Coronary artery (tissue), 2 donors: Measurements from ENCODE around the gene MRPS26.
"Not testable (repeated sequence)": the region's sequence is repeated elsewhere in the genome, so short reads cannot be mapped to it uniquely, and the experiment has no call there.

Experiments
- DNase-seq: peaks from one replicate; pipeline ENCODE4 v3.0.0-alpha.2; 2017; ENCODE audit warnings: low spot score
- H3K27ac ChIP-seq, 2 donors: fragments of 200-600 bp; sonication (generic); one replicate each; pipeline ENCODE4 v1.5.1; 2016 to 2019
- H3K4me3 ChIP-seq: fragments of 200-600 bp; sonication (generic); 2 replicates; pipeline ENCODE4 v1.5.1; 2016; ENCODE audit warnings: mild to moderate bottlenecking, moderate library complexity
- TF ChIP-seq, protein P1 (sequence below): fragments of 200-600 bp; sonication (generic); IDR thresholded peaks from one replicate; pipeline ENCODE4 v1.5.1; 2019; ENCODE audit warnings: antibody characterized with exemption

The MRPS26 gene

DNA sequence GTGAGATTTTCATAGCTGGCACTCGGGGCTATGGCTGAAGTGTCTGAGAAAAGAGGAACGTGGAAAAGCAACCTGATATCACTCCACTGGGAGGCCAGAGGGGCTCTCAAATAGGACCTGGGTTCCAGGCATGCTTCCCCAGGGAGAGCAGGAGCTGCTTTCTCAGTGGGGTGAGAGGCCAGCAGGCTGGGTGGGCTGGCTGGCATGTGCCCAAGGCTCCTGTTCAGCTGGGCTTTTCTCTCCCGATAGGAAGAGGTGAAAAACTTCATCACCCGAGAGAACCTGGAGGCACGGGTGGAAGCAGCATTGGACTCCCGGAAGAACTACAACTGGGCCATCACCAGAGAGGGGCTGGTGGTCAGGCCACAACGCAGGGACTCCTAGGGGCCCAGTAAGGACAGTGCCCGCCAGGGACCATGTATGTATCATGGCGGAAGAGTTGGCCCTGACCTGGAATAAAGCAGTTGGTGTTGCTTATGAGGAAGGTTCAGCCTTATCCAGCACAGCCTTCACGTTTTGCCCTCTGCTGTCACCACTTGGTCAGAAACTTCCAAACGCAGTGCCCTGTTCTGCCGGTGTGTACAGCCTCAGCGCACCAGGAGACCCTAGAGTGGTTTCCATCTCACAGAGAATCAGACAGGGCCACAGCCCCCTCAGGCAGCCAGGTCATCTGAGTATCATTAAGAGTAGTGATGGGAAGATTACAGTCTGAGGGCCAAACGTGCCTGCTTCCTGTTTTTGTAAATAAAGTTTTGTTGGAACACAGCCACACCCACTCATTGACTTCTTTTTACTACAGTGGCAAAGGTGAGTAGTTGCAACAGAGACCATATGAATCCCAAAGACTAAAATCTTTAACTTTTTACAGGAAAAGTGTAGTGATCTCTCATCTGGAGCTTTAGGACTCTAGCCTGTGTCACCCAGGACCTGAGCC, 1.9 kb downstream of the MRPS26 start:
- Histone ChIP-seq H3K4me3 (peak overlapping the region; percentile 95), H3K27ac (no peak overlapping the region)
- no peak for DNase-seq
- TF ChIP-seq, protein P1, sequence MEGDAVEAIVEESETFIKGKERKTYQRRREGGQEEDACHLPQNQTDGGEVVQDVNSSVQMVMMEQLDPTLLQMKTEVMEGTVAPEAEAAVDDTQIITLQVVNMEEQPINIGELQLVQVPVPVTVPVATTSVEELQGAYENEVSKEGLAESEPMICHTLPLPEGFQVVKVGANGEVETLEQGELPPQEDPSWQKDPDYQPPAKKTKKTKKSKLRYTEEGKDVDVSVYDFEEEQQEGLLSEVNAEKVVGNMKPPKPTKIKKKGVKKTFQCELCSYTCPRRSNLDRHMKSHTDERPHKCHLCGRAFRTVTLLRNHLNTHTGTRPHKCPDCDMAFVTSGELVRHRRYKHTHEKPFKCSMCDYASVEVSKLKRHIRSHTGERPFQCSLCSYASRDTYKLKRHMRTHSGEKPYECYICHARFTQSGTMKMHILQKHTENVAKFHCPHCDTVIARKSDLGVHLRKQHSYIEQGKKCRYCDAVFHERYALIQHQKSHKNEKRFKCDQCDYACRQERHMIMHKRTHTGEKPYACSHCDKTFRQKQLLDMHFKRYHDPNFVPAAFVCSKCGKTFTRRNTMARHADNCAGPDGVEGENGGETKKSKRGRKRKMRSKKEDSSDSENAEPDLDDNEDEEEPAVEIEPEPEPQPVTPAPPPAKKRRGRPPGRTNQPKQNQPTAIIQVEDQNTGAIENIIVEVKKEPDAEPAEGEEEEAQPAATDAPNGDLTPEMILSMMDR, result no peak

DNA sequence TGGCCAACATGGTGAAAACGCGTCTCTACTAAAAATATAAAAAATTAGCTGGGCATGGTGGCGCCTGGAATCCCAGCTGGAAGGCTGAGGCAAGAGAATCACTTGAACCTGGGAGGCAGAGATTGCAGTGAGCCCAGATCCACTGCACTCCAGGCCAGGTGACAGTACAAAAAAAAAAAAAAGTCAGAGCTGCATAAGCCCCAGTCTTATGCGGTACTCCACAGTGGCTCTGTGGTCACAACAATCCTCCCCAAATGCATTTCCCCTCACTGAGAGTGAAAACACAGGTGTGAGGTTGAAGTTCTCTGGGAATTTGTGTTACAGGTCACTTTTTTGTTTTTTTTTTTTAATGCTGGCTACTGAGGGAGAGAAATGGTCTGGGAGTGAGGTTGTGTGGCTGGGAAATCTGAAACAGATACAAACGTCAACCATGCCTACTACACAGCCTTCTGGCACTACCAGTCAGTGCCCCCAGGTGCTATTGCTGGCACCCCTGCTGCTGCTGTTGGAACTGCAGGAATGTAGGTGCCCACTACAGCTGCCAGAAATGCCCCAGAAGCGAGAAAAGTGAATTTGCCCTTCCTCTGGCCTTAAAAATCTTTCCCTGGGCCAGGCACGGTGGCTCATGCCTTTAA, 5.7 kb downstream of the MRPS26 start:
- TF ChIP-seq, protein P1, result no peak
- no peak for DNase-seq

DNA sequence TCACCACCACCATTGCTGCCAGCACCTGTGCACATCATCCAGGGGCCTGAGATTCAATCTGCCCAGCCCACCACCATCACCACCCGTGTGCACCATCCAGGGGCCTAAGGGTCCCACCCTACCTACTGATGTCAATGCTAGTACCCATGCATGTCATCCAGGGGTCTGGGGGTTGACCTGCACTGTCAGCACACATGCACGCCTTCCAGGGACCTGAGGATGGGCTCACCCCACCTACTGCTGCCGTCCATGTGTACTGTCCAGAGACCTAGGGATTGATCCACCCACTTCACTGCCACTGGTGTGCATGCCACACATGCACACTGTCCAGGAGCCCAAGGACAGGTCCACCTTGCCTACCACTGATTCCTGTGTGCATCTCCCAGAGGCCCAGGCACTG, 13.6 kb downstream of the MRPS26 start:
- H3K4me3 ChIP-seq, result no peak overlapping the region
- H3K27ac ChIP-seq, result no peak overlapping the region
- TF ChIP-seq, protein P1, result no peak
- DNase-seq, result no peak

More for the DNA sequence above, 5.7 kb downstream of the MRPS26 start:
- Histone ChIP-seq H3K4me3 (no peak overlapping the region), H3K27ac (no peak overlapping the region)

DNA sequence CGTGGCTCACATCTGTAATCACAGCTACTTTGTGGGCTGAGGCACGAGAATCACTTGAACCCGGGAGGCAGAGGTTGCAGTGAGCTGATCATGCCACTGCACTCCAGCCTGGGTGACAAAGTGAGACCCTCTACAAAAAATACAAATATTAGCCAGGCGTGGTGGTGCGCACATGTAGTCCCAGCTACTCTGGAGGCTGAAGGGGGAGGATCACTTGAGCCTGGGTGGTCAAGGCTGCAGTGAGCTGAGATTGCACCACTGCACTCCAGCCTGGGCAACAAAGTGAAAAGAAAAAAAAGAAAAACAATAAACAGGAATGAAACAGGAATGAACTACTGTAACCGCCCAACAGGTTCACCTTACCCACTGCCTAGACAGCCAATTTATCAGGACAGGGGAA, 18.3 kb downstream of the MRPS26 start:
- not testable (repeated sequence) for H3K4me3 ChIP-seq, H3K27ac ChIP-seq, DNase-seq

DNA sequence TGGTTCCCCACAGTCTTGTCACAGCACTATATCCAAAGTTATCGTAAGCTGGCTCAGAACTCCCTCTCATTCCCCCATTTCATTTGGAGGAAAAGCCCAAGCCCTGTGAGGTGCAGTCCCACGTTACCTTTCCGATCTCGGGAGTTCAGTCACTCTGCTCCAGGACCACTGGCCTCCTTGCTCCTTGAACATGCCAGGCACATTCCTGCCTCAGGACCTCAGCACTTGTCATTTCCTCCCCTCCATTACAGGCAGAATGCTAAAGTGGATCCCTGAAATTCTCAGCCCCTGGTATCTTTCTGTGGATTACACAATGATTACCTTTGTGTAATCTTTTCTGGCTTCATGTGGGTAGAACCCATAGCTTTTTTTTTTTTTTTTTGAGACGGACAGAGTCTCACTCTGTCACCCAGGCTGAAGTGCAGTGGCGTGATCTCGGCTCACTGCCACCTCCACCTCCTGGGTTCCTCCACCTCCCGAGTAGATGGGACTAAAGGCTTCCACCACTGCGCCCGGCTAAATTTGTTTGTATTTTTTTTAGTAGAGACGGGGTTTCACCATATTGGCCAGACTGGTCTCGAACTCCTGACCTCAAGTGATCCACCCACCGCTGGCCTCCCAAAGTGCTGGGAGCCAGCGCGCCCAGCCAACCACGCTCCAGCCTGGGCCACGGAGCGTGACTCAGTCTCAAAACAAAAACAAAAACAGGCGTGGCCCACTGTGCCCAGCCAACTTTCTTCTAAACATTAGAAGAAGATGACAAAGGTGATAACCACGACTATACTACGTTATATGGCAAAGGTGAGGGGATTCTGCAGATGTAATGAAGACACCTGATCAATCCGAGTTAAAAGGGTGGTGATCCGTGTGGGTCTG, 21.5 kb downstream of the MRPS26 start:
- TF ChIP-seq, protein P1, result no peak
- DNase-seq, result no peak
- Histone ChIP-seq H3K27ac (no peak overlapping the region), H3K4me3 (no peak overlapping the region)

DNA sequence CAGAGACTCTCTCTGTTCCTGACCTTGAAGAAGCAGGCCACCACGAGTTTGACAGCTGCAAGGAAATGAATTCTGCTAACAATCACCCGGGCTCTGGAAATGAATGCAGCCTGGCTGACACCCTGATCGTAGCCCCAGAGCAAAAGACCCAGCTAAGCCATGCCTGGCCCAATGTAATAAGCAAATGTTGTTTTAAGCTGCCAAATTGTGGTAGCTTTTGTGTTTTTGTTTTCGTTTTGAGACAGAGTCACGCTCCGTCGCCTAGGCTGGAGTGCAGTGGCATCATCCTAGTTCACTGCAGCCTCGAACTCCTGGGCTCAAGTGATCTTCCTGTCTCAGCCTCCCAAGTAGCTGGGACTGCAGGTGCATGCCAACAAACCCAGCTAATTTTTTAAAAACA, 22.2 kb downstream of the MRPS26 start:
- DNase-seq, result no peak
- TF ChIP-seq, protein P1, result no peak
- no peak overlapping the region for H3K27ac ChIP-seq

More for the DNA sequence above, 22.2 kb downstream of the MRPS26 start:
- H3K4me3 ChIP-seq, result no peak overlapping the region
